ENCODE results near the gene TBX4.

- no peak for TF ChIP-seq CTCF (IDR thresholded peaks at IDR 0.05; ENCODE audit: insufficient read depth, low read length, poor library complexity, severe bottlenecking)
- no peak for TF ChIP-seq EZH2phosphoT487 (conservative IDR thresholded peaks at IDR 0.05; ENCODE audit: low read length)
Observed at GRCh38 chr17:61460796-61461585, 8.8 kb downstream of the TBX4 start.
